Activated T-cell treated with anti-CD3 and anti-CD28 coated beads for 1 hour (primary cell): ENCODE measurements around the gene TWIST2.

Source experiments
- DNase-seq: peaks from one replicate; pipeline ENCODE4 v3.0.0-alpha.2; 2020; ENCODE audit warnings: low read depth

TWIST2 gene

GRCh38 chr2:238838786-238839327, 9.0 kb upstream of the TWIST2 start:
- DNase-seq, result no peak

GRCh38 chr2:238839428-238839827, 8.5 kb upstream of the TWIST2 start:
- DNase-seq, result no peak

GRCh38 chr2:238841542-238842164, 6.2 kb upstream of the TWIST2 start:
- DNase-seq, result no peak

GRCh38 chr2:238843476-238843875, 4.4 kb upstream of the TWIST2 start:
- no peak for DNase-seq

GRCh38 chr2:238845583-238846377, 2.1 kb upstream of the TWIST2 start:
- DNase-seq, result no peak

GRCh38 chr2:238846378-238846627, 1.6 kb upstream of the TWIST2 start:
- DNase-seq, result no peak

GRCh38 chr2:238846628-238847418, 1.1 kb upstream of the TWIST2 start:
- no peak for DNase-seq

- no peak for DNase-seq
Observed at GRCh38 chr2:238847419-238847801, 475 bp upstream of the TWIST2 start.

GRCh38 chr2:238848691-238848975, 748 bp downstream of the TWIST2 start:
- DNase-seq, result no peak

- no peak for DNase-seq
Observed at GRCh38 chr2:238848976-238849853, 1.3 kb downstream of the TWIST2 start.

- DNase-seq, result no peak
Observed at GRCh38 chr2:238850091-238850490, 2.2 kb downstream of the TWIST2 start.

- no peak for DNase-seq
Observed at GRCh38 chr2:238851026-238851425, 3.1 kb downstream of the TWIST2 start.

- DNase-seq, result no peak
Observed at GRCh38 chr2:238851761-238852160, 3.9 kb downstream of the TWIST2 start.

GRCh38 chr2:238852206-238852869, 4.5 kb downstream of the TWIST2 start:
- DNase-seq, result no peak

- DNase-seq, result no peak
Observed at GRCh38 chr2:238853218-238853617, 5.3 kb downstream of the TWIST2 start.

GRCh38 chr2:238853721-238854120, 5.8 kb downstream of the TWIST2 start:
- no peak for DNase-seq

- no peak for DNase-seq
Observed at GRCh38 chr2:238854246-238854645, 6.4 kb downstream of the TWIST2 start.

- DNase-seq, result no peak
Observed at GRCh38 chr2:238854699-238855229, 6.9 kb downstream of the TWIST2 start.

GRCh38 chr2:238855299-238855698, 7.4 kb downstream of the TWIST2 start:
- no peak for DNase-seq

- DNase-seq, result no peak
Observed at GRCh38 chr2:238855891-238856580, 8.2 kb downstream of the TWIST2 start.
